GM21515 (cell line): Measurements from ENCODE around the gene COQ8A.

Experiments
- ATAC-seq: cut with Tn5 transposase; IDR thresholded peaks from one replicate; pipeline ENCODE4 v1.9.1; 2021; ENCODE audit not compliant: unreplicated experiment

The COQ8A gene

GRCh38 chr1:226940029-226940805, at the start of gene COQ8A:
Gene COQ8A (plus strand): TSS chr1:226940294. CDS start chr1:226961386, 21,092 bp downstream.
- peak; percentile 98 for ATAC-seq

DNA sequence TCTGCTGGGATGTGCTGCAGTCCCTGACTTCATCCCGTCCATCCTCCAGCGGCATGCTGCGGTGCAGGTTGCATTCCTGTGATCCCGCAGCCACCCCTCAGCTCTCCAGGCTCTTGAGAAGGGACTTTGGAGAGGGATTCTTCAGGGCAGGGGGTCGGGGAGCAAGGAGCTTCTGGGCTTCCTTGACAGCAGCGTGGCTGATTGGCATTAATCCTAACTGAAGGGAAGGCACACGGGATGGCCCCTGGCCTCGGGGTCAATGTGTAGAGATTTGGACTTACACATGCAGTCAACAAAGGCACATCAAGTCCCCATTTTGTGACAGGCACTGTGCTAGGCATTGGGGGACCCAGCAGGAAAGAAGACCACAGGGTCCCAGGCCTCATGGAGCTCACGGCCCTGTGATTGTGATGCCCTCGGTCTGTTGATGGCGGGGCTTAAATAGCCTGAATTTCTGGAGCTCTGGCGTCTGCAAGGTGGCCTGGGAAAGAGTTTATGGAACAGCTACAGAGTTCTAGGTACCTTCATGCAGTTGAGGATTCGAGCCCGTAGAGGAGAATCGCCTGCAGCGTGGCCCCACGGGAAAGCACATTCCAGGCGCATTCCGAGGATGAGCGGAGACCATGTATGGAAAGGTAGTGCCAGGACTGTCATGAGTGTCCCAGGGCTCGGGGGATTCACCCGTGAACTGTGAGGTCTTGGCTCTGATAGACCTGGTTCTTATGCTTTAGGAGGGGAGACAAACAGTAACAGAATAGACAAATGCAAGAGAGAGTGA, 49.6 kb upstream of the COQ8A start:
- no peak for ATAC-seq

- ATAC-seq: no peak
Measured at GRCh38 chr1:226891346-226891745, 48.7 kb upstream of the COQ8A start.

DNA sequence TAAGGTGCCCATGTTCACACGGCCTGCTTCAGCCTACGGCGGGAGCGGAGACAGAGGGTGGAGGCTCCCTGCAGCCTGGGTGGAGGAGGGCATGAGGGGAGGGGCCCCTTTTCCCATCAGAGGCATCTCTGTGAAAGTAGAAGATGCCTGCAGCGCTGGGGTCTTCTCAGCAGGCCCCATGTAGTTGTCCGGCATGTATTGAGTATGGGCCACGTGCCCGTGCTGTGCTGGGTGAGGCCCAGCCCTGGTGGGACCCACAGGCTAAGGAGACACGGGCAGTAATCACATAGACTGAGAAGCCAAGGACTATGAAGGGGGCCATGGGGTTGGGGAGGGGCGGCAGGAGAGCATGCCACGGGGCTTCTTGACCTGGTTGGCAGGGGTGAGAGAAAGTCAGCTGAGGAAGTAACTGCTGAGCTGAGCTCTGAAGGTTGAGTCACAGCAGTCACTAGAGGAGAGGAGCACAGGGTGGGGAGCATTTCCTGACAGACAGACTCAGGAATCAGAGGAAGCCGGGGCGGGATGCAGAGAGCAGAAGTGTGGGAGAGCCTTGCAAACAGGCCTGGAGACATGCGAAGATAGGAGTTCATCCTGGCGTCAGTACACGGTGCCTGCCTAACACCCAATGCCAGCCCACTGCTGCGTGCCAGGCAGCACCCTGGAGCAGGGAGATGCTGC, 48.1 kb upstream of the COQ8A start:
- no peak for ATAC-seq

- ATAC-seq: no peak
Measured at GRCh38 chr1:226892524-226892875, 47.6 kb upstream of the COQ8A start.

DNA sequence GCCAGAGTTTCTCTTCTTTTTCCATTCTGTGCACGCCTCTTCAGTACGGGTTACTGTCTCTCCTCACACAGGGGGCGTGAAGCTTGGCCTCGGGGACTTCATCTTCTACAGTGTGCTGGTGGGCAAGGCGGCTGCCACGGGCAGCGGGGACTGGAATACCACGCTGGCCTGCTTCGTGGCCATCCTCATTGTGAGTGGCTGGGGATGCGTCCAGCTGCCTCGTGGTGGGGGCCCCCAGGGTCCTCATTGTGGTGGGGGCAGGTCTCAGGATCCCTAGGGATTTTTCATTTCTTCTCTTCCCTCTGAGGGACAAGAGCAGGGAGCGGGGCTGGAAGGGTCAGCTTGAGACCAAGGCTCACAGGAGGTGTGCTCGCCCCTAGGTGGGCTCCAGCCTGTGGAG, 46.2 kb upstream of the COQ8A start:
- no peak for ATAC-seq

DNA sequence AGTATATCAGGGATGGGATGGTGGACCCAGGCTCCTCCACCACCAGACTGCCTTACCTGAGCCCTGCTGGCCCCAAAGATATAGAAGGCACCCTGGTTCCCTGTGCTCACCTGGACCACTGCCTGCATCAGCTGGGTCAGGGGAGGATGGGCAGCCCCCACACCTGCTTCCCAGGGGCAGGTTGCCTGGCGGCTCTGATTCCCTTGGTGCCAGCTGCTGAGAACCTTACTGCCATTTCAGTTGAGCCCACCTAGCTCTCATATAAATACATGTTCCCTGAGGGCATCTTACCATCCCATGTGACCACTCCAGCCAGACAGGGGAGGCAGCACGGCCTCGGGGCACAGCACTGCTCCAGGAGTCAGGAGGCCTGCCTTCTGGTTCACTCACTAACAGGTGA, 45.3 kb upstream of the COQ8A start:
- no peak for ATAC-seq

DNA sequence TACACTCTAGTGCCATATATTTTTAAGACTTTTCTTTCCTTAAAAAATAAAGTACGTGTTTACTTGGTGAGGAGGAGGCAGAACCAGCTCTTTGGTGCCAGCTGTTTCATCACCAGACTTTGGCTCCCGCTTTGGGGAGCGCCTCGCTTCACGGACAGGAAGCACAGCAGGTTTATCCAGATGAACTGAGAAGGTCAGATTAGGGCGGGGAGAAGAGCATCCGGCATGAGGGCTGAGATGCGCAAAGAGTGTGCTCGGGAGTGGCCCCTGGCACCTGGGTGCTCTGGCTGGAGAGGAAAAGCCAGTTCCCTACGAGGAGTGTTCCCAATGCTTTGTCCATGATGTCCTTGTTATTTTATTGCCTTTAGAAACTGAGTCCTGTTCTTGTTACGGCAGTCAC, 44.5 kb upstream of the COQ8A start:
- no peak for ATAC-seq

GRCh38 chr1:226898246-226898645, 41.8 kb upstream of the COQ8A start:
- no peak for ATAC-seq

DNA sequence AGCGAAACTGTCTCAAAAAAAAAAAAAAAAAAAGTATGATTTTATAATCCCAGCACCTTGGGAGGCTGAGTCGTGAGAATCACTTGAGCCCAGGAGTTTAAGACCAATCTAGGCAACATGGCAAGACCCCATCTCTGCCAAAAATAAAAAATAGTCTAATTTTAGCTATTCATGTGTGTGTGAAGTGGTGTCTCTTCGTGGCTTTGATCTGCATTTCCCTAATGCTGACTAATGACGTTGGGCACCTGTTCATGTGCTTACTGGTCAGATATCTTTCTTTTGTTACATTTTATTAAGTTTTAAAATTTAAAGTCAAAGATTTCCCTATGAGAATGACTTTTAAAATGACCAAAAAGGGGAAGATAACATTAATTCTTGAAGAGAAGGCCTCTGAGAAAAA, 38.7 kb upstream of the COQ8A start:
- no peak for ATAC-seq

- ATAC-seq: no peak
Measured at GRCh38 chr1:226902601-226903000, 37.5 kb upstream of the COQ8A start.

GRCh38 chr1:226903819-226904716, 36.0 kb upstream of the COQ8A start:
- ATAC-seq: no peak

DNA sequence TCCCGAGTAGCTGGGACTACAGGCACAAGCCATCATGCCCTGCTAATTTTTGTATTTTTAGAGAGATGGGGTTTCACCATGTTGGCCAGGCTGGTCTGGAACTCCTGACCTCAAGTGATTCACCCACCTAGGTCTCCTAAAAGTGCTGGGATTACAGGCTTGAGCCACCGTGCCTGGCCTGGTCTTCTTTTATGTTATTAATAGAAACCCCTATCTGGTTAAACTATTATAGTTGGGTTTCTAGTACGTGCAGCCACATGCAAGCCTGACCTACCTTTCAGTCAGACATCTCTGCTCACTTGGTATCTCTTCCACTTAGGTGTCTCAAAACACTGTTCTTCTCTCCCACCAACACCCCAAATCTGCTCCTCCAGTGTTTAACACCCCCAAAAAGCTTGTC, 35.3 kb upstream of the COQ8A start:
- ATAC-seq: no peak

DNA sequence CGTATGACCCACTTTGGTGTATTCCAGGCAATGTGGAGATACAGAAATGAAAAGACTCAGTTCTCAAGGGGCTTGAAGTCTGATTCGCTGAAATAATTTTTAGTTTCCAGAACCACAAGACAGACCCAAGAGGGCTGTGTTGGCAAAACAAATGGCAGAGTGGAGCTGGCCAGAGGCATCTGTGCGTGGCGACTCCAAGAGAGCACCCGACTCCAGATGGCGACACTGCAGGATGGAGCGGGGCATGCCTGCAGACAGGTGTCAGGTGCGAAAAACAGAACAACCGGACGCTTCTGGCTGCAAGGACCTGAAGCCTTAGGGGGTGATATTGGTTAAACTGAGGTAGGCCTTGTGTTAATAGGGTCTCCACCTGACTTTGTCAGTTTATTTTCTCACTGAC, 31.7 kb upstream of the COQ8A start:
- ATAC-seq: no peak

DNA sequence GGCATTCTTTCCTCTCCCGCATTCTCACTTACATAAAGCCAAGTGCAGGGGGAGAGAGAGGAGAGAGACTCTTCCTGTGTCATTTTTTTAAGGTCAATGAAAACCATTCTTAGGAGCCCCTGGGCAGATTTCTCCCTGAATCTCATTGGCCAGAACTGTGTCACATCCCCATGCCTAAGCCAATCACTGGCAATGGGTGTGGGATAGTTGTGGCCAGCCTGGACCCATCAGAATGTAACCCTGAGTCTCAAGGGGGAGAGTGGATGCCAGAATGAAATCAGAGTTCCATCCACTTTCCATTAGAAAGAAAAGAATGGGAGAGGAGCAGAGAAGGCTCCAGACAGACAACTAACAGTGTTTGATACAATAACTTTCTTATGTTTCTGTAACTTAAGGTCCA, 31.2 kb upstream of the COQ8A start:
- ATAC-seq: no peak

DNA sequence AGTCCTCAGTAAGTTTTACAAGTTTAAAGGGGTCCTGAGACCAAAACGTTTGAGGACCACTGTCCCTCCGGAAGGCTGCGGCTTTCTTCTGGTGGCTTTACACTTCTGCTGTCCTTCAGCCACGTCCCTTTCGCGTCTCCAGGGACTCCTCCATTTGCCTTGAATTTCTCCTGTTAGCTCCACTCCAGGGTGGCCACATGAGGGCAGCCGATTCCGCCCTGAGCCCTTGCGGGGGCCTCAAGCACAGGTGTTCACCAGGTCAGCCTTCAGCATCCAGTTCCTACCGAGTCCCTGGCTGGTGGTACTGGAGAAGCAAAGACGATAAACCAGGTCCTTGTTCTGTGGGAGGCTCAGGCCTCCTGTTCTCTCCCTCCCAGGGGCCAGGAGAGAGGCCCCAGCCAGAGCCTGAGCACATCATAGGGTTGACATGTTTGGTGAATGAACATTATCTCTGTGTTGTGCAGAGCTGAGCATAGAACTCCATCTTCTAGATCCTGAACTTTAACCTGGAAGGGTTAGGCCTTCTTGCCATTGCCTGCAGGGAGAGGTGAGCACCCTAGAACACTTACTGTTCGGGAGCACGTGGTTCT, 27.4 kb upstream of the COQ8A start:
- ATAC-seq: peak; percentile 53

DNA sequence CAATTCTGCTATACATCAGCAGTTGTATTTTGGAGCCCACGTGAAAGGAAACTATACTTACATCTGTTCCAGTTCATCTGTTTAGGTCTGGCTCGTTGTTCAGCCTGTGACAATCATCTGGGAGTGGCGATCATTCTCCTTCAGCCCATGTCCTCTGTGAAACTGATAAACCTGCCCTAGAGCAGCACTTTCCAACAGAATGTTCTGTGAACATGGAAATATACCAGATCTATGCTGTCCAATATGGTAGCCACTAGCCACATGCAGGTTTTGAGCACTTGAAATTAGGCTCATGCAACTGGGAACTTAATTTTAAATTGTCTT, 24.5 kb upstream of the COQ8A start:
- no peak for ATAC-seq

- no peak for ATAC-seq
Measured at GRCh38 chr1:226916497-226916896, 23.6 kb upstream of the COQ8A start.

- no peak for ATAC-seq
Measured at GRCh38 chr1:226919587-226919986, 20.5 kb upstream of the COQ8A start.

DNA sequence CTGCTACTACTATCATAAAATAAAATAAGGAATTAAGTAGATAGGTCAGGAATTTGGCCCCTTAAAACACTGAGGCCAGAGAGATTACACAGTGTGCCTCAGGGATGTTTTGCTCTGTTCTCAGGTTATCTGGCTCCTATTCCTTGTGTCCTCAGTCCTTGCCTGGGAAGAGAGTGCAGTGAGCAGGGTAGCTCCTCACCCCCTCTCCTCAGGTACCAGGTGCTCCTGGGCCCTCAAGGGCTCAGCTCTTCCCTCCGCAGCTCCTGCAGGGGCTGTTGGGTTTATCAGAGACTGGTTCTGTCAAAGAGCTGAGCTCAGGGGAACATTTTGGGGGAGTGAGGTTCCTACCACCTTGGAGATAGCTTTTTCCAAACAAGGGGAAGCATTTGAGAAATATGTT, 20.1 kb upstream of the COQ8A start:
- ATAC-seq: no peak

DNA sequence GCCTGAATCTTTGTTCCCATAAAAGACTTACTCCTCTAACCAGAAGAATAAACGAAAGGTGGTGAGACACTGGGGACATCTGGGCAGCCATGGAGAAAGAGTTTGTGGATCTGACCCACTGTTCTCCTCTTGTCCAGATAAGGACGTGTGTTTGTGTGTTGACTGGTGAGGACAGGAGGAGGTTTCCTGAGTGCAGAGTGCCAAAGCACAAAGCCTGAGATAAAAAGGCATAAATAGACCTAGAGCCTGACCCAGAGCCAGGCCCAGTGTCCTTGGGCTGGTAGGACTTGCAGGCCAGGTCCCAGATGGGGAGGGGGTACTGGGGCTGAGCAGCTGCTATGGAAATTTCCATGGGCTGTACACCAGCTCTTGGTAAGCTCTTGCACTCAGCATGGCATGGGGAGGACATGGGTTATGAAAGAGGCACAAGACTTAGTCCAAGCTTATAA, 19.6 kb upstream of the COQ8A start:
- no peak for ATAC-seq
